ENCODE data around the gene UBE2V1. TPM values are rescaled to one million over a fixed set of nuclear protein-coding genes. Genes with fewer than 3 reads are reported as not detected.
A peak's percentile ranks its signal among the peaks of the same experiment; 100 is the strongest.

Gene UBE2V1
- total and polyA plus RNA-seq, 2 of the 13 experiments (the other 11 are each of a cell fraction or from before 2014, with no cell fraction given): 81.3 to 132 TPM

DNA sequence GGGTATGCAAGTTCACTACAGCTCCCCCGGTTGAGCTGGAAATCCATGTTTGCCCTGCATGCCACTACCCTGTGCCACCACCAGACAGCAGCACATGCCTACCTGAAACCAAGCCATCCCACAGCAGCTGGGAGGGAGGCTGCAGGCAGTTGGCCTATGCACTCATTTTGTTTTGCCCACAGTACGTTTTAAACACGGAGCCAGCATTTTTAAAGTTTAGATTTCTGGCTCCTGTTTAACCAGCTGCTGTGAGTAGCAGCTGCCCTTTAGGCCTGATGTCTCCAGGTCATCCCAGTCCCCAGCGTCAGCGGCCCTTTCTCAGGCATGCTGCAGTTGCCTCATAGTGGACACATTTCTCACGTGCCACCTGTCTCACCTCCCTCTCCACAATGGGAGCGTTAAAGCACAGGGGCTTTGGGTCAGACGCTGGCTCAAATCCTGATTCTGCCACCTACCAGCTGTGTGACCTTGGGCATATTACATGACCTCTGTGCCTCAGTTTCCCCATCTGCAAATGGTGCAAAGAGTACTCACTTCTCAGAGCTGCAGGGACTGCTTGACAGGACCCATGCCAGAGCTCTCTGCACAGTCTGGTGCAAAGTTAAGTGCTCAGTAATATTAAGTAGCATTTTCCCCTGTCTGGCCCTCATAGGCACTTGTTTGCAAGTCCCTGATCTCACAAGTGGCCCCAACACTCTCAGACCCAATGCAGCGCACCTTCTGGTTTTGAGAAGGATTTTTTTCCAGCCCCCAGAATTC lies 8.2 kb upstream of the UBE2V1 start (continued):
- no peak for TF ChIP-seq ZNF33B (CRISPR knock-in tag; IDR thresholded peaks at IDR 0.05)
- TF ChIP-seq, protein P1, sequence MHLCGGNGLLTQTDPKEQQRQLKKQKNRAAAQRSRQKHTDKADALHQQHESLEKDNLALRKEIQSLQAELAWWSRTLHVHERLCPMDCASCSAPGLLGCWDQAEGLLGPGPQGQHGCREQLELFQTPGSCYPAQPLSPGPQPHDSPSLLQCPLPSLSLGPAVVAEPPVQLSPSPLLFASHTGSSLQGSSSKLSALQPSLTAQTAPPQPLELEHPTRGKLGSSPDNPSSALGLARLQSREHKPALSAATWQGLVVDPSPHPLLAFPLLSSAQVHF (CRISPR knock-in tag; IDR thresholded peaks at IDR 0.05): no peak
- TF ChIP-seq ZNF333 (CRISPR knock-in tag; IDR thresholded peaks at IDR 0.05; ENCODE audit: borderline replicate concordance): peak; percentile 71; the same call in 1 of the 2 replicates
- TF ChIP-seq ZNF24 (IDR thresholded peaks at IDR 0.05): peak; percentile 38; the same call in 1 of the 2 replicates
- peak; percentile 81; the same call in 1 of the 2 replicates for TF ChIP-seq ZNF749 (CRISPR knock-in tag; IDR thresholded peaks at IDR 0.05; ENCODE audit: borderline replicate concordance)
- TF ChIP-seq, protein P2, sequence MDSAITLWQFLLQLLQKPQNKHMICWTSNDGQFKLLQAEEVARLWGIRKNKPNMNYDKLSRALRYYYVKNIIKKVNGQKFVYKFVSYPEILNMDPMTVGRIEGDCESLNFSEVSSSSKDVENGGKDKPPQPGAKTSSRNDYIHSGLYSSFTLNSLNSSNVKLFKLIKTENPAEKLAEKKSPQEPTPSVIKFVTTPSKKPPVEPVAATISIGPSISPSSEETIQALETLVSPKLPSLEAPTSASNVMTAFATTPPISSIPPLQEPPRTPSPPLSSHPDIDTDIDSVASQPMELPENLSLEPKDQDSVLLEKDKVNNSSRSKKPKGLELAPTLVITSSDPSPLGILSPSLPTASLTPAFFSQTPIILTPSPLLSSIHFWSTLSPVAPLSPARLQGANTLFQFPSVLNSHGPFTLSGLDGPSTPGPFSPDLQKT (CRISPR knock-in tag; IDR thresholded peaks at IDR 0.05; ENCODE audit: borderline replicate concordance): no peak
- TF ChIP-seq CEBPB (IDR thresholded peaks at IDR 0.05; ENCODE audit: borderline replicate concordance, low read depth, low read length): peak; percentile 83; the same call in 1 of the 2 replicates
- TF ChIP-seq, protein P3, sequence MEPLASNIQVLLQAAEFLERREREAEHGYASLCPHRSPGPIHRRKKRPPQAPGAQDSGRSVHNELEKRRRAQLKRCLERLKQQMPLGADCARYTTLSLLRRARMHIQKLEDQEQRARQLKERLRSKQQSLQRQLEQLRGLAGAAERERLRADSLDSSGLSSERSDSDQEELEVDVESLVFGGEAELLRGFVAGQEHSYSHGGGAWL (CRISPR knock-in tag; IDR thresholded peaks at IDR 0.05): peak; percentile 82
- TF ChIP-seq, protein P4, sequence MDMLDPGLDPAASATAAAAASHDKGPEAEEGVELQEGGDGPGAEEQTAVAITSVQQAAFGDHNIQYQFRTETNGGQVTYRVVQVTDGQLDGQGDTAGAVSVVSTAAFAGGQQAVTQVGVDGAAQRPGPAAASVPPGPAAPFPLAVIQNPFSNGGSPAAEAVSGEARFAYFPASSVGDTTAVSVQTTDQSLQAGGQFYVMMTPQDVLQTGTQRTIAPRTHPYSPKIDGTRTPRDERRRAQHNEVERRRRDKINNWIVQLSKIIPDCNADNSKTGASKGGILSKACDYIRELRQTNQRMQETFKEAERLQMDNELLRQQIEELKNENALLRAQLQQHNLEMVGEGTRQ (IDR thresholded peaks at IDR 0.05; ENCODE audit: low read depth, low read length): no peak
- TF ChIP-seq, protein P4 (CRISPR knock-in tag; IDR thresholded peaks at IDR 0.05; ENCODE audit: borderline replicate concordance): no peak
- TF ChIP-seq ZNF589 (CRISPR knock-in tag; conservative IDR thresholded peaks at IDR 0.05): peak; percentile 58; the same call in 1 of the 2 replicates
- TF ChIP-seq KDM1A (CRISPR knock-in tag; IDR thresholded peaks at IDR 0.05): no peak
- TF ChIP-seq, protein P5, sequence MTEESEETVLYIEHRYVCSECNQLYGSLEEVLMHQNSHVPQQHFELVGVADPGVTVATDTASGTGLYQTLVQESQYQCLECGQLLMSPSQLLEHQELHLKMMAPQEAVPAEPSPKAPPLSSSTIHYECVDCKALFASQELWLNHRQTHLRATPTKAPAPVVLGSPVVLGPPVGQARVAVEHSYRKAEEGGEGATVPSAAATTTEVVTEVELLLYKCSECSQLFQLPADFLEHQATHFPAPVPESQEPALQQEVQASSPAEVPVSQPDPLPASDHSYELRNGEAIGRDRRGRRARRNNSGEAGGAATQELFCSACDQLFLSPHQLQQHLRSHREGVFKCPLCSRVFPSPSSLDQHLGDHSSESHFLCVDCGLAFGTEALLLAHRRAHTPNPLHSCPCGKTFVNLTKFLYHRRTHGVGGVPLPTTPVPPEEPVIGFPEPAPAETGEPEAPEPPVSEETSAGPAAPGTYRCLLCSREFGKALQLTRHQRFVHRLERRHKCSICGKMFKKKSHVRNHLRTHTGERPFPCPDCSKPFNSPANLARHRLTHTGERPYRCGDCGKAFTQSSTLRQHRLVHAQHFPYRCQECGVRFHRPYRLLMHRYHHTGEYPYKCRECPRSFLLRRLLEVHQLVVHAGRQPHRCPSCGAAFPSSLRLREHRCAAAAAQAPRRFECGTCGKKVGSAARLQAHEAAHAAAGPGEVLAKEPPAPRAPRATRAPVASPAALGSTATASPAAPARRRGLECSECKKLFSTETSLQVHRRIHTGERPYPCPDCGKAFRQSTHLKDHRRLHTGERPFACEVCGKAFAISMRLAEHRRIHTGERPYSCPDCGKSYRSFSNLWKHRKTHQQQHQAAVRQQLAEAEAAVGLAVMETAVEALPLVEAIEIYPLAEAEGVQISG (CRISPR knock-in tag; IDR thresholded peaks at IDR 0.05): no peak
- TF ChIP-seq ZNF30 (CRISPR knock-in tag; IDR thresholded peaks at IDR 0.05): no peak
- TF ChIP-seq ZNF335 (CRISPR knock-in tag; IDR thresholded peaks at IDR 0.05): no peak
- TF ChIP-seq ZNF337 (CRISPR knock-in tag; IDR thresholded peaks at IDR 0.05; ENCODE audit: borderline replicate concordance, low read depth): no peak
- TF ChIP-seq KDM4B (CRISPR knock-in tag; IDR thresholded peaks at IDR 0.05): peak; percentile 83; the same call in 1 of the 2 replicates
- no peak for TF ChIP-seq ZBTB42 (CRISPR knock-in tag; IDR thresholded peaks at IDR 0.05)
- no peak for TF ChIP-seq PAX8 (CRISPR knock-in tag; IDR thresholded peaks at IDR 0.05; ENCODE audit: borderline replicate concordance)
- TF ChIP-seq FOSL1 (CRISPR knock-in tag; IDR thresholded peaks at IDR 0.05; ENCODE audit: borderline replicate concordance): no peak
- peak; percentile 73 for TF ChIP-seq ZFP36 (IDR thresholded peaks at IDR 0.05; ENCODE audit: borderline replicate concordance, low read depth, low read length, partially characterized antibody)
- TF ChIP-seq BORCS8-MEF2B (CRISPR knock-in tag; IDR thresholded peaks at IDR 0.05): peak; percentile 71
